ENCODE data around the gene MRPS21.
"Not testable (repeated sequence)": the region's sequence is repeated elsewhere in the genome, so short reads cannot be mapped to it uniquely, and the experiment has no call there.

MRPS21 gene

GRCh38 chr1:150281758-150282557 is 11.7 kb upstream of the MRPS21 start, which contains the start of gene CIART:
CIART (plus strand) TSS chr1:150282554; CDS start chr1:150283268, 714 bp downstream.
- peak; percentile 81 for DNase-seq

- no peak for DNase-seq
Measured at GRCh38 chr1:150282558-150282958, 11.1 kb upstream of the MRPS21 start.

- no peak for DNase-seq
Measured at GRCh38 chr1:150283260-150283659, 10.4 kb upstream of the MRPS21 start.

DNA sequence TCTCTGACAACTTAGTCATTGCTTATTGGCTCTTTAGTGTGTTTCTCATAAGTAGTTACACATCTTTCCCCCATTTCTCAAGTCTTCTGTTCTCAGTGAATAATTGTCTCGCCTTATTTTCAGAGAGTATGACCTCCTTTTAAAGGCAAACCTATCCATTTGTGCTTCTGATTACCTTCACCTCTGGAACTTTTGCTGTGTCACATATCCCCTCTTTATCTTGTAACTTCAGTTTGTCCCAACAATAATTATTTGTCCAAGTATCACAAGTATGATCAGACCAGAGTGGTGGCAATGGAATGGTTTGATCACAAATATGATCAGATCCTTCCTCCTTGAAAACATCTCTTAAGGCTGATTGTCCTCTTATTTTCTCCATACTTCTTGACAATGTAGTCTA is 5.3 kb upstream of the MRPS21 start:
- no peak for DNase-seq

GRCh38 chr1:150288822-150289221 is 4.8 kb upstream of the MRPS21 start:
- no peak for DNase-seq

GRCh38 chr1:150295476-150295875 is 1.8 kb downstream of the MRPS21 start:
- no peak for DNase-seq

DNA sequence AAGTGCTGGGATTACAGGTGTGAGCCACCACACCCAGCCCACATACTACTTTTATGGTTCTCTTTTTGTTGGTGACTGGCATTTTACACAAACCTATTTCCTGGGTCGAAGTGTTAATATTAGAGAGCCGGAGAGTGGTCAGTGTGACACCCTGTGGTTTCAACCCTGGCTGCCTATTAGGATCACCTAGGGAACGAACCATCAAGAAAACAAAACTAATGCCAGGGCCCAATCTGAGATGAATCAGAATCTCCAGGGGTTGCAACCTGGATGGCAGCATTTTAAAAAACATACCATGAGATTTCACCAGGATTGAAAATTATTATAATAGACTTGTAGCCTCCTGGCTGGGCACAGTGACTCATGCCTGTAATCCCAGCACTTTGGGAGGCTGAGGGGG is 6.1 kb downstream of the MRPS21 start:
- DNase-seq = no peak

- DNase-seq = no peak
Measured at GRCh38 chr1:150302338-150302737, 8.7 kb downstream of the MRPS21 start.

DNA sequence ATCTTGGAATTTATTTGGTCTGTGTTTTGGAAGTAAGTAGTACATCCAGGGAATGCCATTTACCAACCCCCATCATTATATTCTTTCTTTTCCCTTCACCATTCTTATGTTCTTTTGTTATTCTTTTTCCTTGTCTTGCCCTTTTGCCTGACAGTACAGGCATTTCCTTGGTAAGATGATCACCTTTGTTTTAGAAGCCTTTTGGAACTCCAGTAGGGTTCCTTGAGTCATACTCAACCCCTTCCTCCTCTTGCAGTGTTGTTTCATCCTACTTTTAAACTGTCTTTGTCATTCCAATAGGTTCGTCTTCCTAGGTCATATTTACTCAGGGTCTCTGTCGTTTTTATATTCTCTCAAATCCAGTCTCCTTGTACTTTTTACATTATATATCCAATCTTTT is 9.2 kb downstream of the MRPS21 start:
- DNase-seq = no peak

DNA sequence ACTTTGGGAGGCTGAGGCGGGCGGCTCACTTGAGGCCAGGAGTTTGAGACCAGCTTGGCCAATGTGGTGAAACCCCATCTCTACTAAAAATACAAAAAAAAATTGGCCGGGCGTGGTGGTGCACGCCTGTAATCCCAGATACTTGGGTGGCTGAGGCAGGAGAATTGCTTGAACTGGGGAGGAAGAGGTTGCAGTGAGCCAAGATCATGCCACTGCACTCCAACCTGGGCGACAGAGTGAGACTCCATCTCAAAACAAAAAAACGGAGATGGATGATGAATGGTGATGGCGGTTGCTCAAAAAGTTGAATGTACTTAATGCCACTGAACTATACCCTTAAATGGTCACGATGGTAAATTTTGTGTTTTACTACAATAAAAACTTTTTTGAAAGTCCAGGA is 14.9 kb downstream of the MRPS21 start:
- not testable (repeated sequence) for DNase-seq

DNA sequence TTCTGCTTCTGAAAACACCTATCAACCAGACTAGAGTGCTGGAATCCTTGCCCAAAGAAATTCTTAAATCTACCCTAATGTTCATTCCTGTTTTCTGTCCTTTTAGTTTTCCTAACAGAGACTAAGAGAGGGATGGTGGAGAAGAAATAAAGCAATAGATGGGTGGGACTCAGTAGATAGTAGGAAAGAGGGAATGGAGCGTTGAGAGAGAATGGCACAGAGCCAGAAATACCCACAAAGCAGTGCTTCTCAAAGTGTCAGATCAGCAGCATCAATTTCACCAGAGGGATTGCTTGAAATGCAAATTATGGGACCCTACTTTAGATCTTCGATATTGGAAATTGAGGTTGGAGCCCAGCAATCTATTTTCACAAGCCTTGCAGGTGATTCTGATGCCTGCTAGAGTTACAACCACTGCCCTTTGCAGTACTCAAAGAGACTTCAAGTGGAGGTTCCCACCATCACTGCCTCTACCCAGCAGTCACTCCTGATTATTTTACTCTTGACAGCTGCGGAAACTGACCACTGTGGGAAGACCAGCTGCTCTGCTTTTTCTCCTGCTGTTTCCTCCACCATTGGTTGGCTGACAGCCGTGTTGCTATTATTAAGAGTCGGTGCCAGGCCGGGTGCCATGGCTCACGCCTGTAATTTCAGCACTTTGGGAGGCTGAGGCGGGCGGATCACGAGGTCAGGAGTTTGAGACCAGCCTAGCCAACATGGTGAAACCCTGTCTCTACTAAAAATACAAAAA is 16.3 kb downstream of the MRPS21 start:
- DNase-seq = no peak

- no peak for DNase-seq
Measured at GRCh38 chr1:150311762-150312161, 18.1 kb downstream of the MRPS21 start.

GRCh38 chr1:150314691-150315090 is 21.0 kb downstream of the MRPS21 start:
- DNase-seq = not testable (repeated sequence)

DNA sequence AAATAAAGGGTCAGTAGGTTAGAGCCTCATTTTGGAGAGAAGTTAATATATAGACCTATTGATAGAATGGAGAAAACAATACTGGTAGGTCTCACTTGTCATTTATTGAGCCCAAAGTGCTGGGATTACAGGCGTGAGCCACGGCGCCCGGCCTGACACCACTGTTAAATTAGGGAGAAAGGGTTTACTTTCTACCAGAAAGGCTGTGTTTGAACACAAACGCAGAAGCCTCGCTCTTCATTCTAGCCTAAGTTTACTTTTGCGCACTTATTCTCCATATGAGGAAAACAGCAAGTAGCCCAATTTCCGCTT is 27.0 kb downstream of the MRPS21 start:
- DNase-seq = no peak

GRCh38 chr1:150321826-150322166 is 28.1 kb downstream of the MRPS21 start:
- no peak for DNase-seq

DNA sequence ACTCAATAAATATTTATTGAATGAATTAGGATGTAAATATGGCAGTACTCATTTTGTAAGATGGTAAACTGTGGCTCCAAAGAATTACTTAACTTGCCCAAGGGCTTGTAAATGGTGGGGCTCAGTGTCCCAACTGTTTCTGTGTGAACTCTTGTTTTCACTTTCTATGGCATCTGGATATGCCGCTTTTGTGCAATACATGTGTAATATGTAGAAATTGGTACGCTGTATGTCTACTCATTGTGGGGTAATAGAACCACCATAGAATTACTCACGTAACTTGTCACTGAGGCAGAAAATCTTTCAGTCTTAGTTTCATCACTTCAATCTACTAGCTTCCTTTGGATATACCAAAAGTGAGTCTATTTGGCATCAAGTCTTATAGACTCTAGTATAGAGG is 28.6 kb downstream of the MRPS21 start:
- DNase-seq = no peak

DNA sequence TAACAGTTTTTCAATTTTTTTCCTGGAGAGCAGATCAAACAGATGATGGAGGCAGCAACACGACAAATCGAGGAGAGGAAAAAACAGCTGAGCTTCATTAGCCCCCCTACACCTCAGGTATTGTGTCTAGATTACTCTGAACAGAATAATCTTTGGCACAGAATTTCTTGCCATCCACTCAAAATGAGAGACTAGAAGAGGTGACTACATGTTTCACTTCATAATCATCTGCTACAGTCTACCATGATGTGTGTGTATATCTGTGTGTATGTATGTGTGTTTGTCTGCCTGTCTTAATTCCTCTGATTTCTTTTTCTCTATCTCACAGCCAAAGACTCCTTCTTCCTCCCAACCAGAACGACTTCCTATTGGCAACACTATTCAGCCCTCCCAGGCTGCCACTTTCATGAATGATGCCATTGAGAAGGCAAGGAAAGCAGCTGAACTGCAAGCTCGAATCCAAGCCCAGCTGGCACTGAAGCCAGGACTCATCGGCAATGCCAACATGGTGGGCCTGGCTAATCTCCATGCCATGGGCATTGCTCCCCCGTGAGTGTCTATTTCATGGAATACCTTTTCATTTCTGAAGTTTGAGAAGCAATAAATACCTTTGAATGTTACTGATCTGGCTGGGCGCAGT is 39.1 kb downstream of the MRPS21 start:
- no peak for DNase-seq

DNA sequence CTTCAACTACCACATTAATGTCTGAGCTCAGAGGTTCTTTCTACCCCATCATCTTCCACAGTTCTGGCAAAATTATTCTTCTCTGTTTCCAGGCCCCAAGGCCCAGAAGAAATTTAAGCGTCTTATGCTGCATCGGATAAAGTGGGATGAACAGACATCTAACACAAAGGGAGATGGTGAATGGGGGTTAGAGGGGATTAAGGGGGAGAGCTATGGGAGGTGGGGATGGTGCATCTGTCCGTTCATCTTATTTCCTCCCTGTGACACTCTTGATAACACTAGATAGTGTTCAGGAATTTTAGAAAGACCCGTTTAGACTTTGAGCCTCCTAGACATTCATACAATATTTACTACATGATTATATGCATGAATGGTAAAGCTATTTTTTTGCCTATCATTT is 52.7 kb downstream of the MRPS21 start:
- no peak for DNase-seq

- DNase-seq = no peak
Measured at GRCh38 chr1:150352866-150353265, 59.2 kb downstream of the MRPS21 start.
